WTC11 (cell line): ENCODE data around the gene RAMAC. TPM values are rescaled to one million over a fixed set of nuclear protein-coding genes. Genes with fewer than 3 reads are reported as not detected.

Source experiments
- ATAC-seq: fragments of 200-7000 bp; cut with Tn5 transposase; 2 replicates; pipeline ENCODE4 v1.10.0; 2021; ENCODE audit warnings: mild to moderate bottlenecking, moderate library complexity
- CTCF ChIA-PET: fragments of 300-600 bp; sonication (Branson Sonifier 250); formaldehyde crosslinking; loops from one replicate; lab custom pipeline; 2021; ENCODE audit warnings: antibody characterized with exemption; lab: Charles Lee
- POLR2A ChIA-PET: fragments of 350-600 bp; sonication (Branson Sonifier 250); formaldehyde crosslinking; loops from one replicate; lab custom pipeline; 2021; ENCODE audit warnings: antibody characterized with exemption; lab: Charles Lee
- DNase-seq: peaks from one replicate; pipeline ENCODE4 v3.0.0; 2021; ENCODE audit warnings: low spot score
- H3K27ac Mint-ChIP-seq: 2 replicates; pipeline ENCODE4 v1.8.0; 2021; ENCODE audit warnings: mixed read lengths
- H3K27me3 Mint-ChIP-seq: 2 replicates; pipeline ENCODE4 v1.8.0; 2021; ENCODE audit warnings: low read depth, mild to moderate bottlenecking, moderate library complexity, mixed read lengths
- H3K36me3 Mint-ChIP-seq: 2 replicates; pipeline ENCODE4 v1.8.0; 2021; ENCODE audit warnings: mixed read lengths
- H3K4me1 Mint-ChIP-seq: 2 replicates; pipeline ENCODE4 v1.8.0; 2022; ENCODE audit warnings: mixed read lengths
- H3K4me3 Mint-ChIP-seq: 2 replicates; pipeline ENCODE4 v1.8.0; 2021; ENCODE audit warnings: mild to moderate bottlenecking, moderate library complexity, mixed read lengths
- H3K9me3 Mint-ChIP-seq: 2 replicates; pipeline ENCODE4 v1.8.0; 2021; ENCODE audit warnings: mixed read lengths
- CDX4 ChIP-seq: fragments of 250-450 bp; sonication (Bioruptor Pico); IDR thresholded peaks from 2 replicates; pipeline ENCODE4 v1.9.0; 2021; ENCODE audit warnings: moderate library complexity, mild to moderate bottlenecking, inconsistent platforms, borderline replicate concordance
- FOXJ3 ChIP-seq: sonication (generic); formaldehyde crosslinking; IDR thresholded peaks from 2 replicates; pipeline ENCODE4 v1.9.0; 2021; ENCODE audit warnings: missing genetic modification reagents, mild to moderate bottlenecking, borderline replicate concordance
- GRHL2 ChIP-seq: fragments of 250-450 bp; sonication (Bioruptor Pico); IDR thresholded peaks from 2 replicates; pipeline ENCODE4 v1.8.0; 2022; ENCODE audit warnings: mild to moderate bottlenecking, moderate library complexity; ENCODE audit not compliant: insufficient replicate concordance, severe bottlenecking
- HMGA2 ChIP-seq: fragments of 250-450 bp; sonication (Bioruptor Pico); IDR thresholded peaks from 2 replicates; pipeline ENCODE4 v1.4.0; 2021; ENCODE audit warnings: mild to moderate bottlenecking, moderate library complexity
- KAT7 ChIP-seq: sonication (generic); formaldehyde crosslinking; IDR thresholded peaks from 2 replicates; pipeline ENCODE4 v1.8.1; 2023; ENCODE audit warnings: missing genetic modification reagents, mild to moderate bottlenecking, borderline replicate concordance
- OVOL2 ChIP-seq: fragments of 250-450 bp; sonication (Bioruptor Pico); IDR thresholded peaks from 2 replicates; pipeline ENCODE4 v1.9.0; 2021; ENCODE audit warnings: mild to moderate bottlenecking, borderline replicate concordance
- PRRX2 ChIP-seq: fragments of 250-450 bp; sonication (Bioruptor Pico); IDR thresholded peaks from 2 replicates; pipeline ENCODE4 v1.8.0; 2021; ENCODE audit warnings: mild to moderate bottlenecking
- RELA ChIP-seq: sonication (generic); formaldehyde crosslinking; IDR thresholded peaks from 2 replicates; pipeline ENCODE4 v1.8.1; 2022; ENCODE audit warnings: missing genetic modification reagents, mild to moderate bottlenecking, borderline replicate concordance
- RORB ChIP-seq: fragments of 250-450 bp; sonication (Bioruptor Pico); IDR thresholded peaks from 2 replicates; pipeline ENCODE4 v1.9.0; 2021; ENCODE audit warnings: mild to moderate bottlenecking
- SP1 ChIP-seq: sonication (generic); formaldehyde crosslinking; conservative IDR thresholded peaks from 2 replicates; pipeline ENCODE4 v1.8.1; 2022; ENCODE audit warnings: missing genetic modification reagents
- TEAD1 ChIP-seq: sonication (generic); formaldehyde crosslinking; IDR thresholded peaks from 2 replicates; pipeline ENCODE4 v1.8.0; 2022; ENCODE audit warnings: mild to moderate bottlenecking, missing genetic modification reagents
- USF2 ChIP-seq: sonication (generic); formaldehyde crosslinking; IDR thresholded peaks from 2 replicates; pipeline ENCODE4 v1.8.1; 2023; ENCODE audit warnings: mild to moderate bottlenecking, missing genetic modification reagents, moderate library complexity
- ZBTB21 ChIP-seq: sonication (generic); formaldehyde crosslinking; IDR thresholded peaks from 2 replicates; pipeline ENCODE4 v1.8.1; 2023; ENCODE audit warnings: mild to moderate bottlenecking, missing genetic modification reagents, borderline replicate concordance
- ZNF232 ChIP-seq: sonication (generic); formaldehyde crosslinking; IDR thresholded peaks from 2 replicates; pipeline ENCODE4 v1.8.0; 2022; ENCODE audit warnings: mild to moderate bottlenecking, missing genetic modification reagents
- ZNF317 ChIP-seq: sonication (generic); formaldehyde crosslinking; IDR thresholded peaks from 2 replicates; pipeline ENCODE4 v1.8.1; 2023; ENCODE audit warnings: low read depth, mild to moderate bottlenecking, moderate library complexity, missing genetic modification reagents, borderline replicate concordance
- ZNF416 ChIP-seq: fragments of 250-450 bp; sonication (Bioruptor Pico); IDR thresholded peaks from 2 replicates; pipeline ENCODE4 v1.9.0; 2021; ENCODE audit warnings: mild to moderate bottlenecking, inconsistent platforms
- ZNF425 ChIP-seq: fragments of 250-450 bp; sonication (Bioruptor Pico); conservative IDR thresholded peaks from 2 replicates; pipeline ENCODE4 v1.9.0; 2021; ENCODE audit warnings: mild to moderate bottlenecking
- ZSCAN18 ChIP-seq: fragments of 250-450 bp; sonication (Bioruptor Pico); IDR thresholded peaks from 2 replicates; pipeline ENCODE4 v2.1.2; 2022; ENCODE audit warnings: mild to moderate bottlenecking, moderate library complexity
- total RNA-seq: library from RNA; stranded (reverse); gene quantifications from 3 replicates; pipeline ENCODE4 v1.2.3, GENCODE V29; 2021
- TF ChIP-seq, protein P1 (sequence below): sonication (generic); formaldehyde crosslinking; IDR thresholded peaks from 2 replicates; pipeline ENCODE4 v1.8.0; 2022; ENCODE audit warnings: missing genetic modification reagents
- TF ChIP-seq, protein P2 (sequence below): sonication (generic); formaldehyde crosslinking; IDR thresholded peaks from 2 replicates; pipeline ENCODE4 v1.8.0; 2022; ENCODE audit warnings: mild to moderate bottlenecking, missing genetic modification reagents
- TF ChIP-seq, protein P3 (sequence below): sonication (generic); formaldehyde crosslinking; conservative IDR thresholded peaks from 2 replicates; pipeline ENCODE4 v1.8.1; 2023; ENCODE audit warnings: mild to moderate bottlenecking, low read depth, missing genetic modification reagents, moderate library complexity
- TF ChIP-seq, protein P4 (sequence below): sonication (generic); formaldehyde crosslinking; IDR thresholded peaks from 2 replicates; pipeline ENCODE4 v1.8.1; 2022; ENCODE audit warnings: mild to moderate bottlenecking, missing genetic modification reagents, moderate library complexity, borderline replicate concordance

The RAMAC gene
- total RNA-seq, 1 experiment from 2014 or later, result 26.6 TPM

- DNase-seq, result no peak
- H3K4me1 Mint-ChIP-seq, result peaks cover 8% of the 10 kb centered on the region
- no peaks in the 10 kb centered on the region for H3K9me3 Mint-ChIP-seq
- no peak for ATAC-seq
- peaks cover 9% of the 10 kb centered on the region for H3K27me3 Mint-ChIP-seq
- no peak overlapping the region for H3K27ac Mint-ChIP-seq
- TF ChIP-seq, protein P1, sequence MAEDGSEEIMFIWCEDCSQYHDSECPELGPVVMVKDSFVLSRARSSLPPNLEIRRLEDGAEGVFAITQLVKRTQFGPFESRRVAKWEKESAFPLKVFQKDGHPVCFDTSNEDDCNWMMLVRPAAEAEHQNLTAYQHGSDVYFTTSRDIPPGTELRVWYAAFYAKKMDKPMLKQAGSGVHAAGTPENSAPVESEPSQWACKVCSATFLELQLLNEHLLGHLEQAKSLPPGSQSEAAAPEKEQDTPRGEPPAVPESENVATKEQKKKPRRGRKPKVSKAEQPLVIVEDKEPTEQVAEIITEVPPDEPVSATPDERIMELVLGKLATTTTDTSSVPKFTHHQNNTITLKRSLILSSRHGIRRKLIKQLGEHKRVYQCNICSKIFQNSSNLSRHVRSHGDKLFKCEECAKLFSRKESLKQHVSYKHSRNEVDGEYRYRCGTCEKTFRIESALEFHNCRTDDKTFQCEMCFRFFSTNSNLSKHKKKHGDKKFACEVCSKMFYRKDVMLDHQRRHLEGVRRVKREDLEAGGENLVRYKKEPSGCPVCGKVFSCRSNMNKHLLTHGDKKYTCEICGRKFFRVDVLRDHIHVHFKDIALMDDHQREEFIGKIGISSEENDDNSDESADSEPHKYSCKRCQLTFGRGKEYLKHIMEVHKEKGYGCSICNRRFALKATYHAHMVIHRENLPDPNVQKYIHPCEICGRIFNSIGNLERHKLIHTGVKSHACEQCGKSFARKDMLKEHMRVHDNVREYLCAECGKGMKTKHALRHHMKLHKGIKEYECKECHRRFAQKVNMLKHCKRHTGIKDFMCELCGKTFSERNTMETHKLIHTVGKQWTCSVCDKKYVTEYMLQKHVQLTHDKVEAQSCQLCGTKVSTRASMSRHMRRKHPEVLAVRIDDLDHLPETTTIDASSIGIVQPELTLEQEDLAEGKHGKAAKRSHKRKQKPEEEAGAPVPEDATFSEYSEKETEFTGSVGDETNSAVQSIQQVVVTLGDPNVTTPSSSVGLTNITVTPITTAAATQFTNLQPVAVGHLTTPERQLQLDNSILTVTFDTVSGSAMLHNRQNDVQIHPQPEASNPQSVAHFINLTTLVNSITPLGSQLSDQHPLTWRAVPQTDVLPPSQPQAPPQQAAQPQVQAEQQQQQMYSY (CRISPR knock-in tag), result no peak
- no peak for TF ChIP-seq RELA (CRISPR knock-in tag)
- no peak for TF ChIP-seq ZNF232
- no peak for TF ChIP-seq ZBTB21 (CRISPR knock-in tag)
- TF ChIP-seq FOXJ3 (CRISPR knock-in tag), result no peak
- TF ChIP-seq RORB, result no peak
- H3K36me3 Mint-ChIP-seq, result no peaks in the 10 kb centered on the region
- H3K4me3 Mint-ChIP-seq, result no peak overlapping the region
- ChIA-PET CTCF (interaction anchor here (1.0 to 1.4 kb wide), 2 partner anchors 12 to 109 kb away, joined by 3 to 4 read pairs; no protein-coding TSS in a partner anchor), POLR2A (no interaction called here)
Observed at GRCh38 chr15:82958638-82959037, 27.4 kb upstream of the RAMAC start.

DNA sequence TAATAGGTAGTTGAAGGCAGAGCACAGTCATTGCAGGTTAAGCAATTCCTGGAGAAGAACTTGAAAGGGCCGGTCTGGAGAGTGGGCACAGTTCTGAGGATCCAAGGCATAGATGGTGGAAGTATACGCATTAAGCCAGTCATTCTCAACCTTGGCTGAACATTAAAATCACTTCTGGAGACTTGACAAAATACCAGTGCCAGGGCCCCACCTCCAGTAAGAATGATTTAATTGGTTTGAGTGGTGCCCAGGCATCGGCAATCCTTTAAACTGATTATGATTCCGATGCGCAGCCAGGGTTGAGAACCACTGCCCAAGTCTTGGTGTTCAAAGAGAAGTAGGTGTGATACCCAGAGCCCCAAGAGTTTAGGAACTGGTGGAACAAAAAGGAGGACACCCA, 26.6 kb upstream of the RAMAC start:
- DNase-seq (no peak), ATAC-seq (no peak)
- peaks cover 13% of the 10 kb centered on the region for H3K4me1 Mint-ChIP-seq
- ChIA-PET POLR2A (no interaction called here), CTCF (interaction anchor here (1.0 to 1.4 kb wide), 3 partner anchors 12 to 110 kb away, joined by 3 to 4 read pairs (median 4); no protein-coding TSS in a partner anchor)
- H3K27ac Mint-ChIP-seq, result no peak overlapping the region
- H3K27me3 Mint-ChIP-seq, result peaks cover 6% of the 10 kb centered on the region
- H3K4me3 Mint-ChIP-seq, result no peak overlapping the region
- H3K36me3 Mint-ChIP-seq, result no peaks in the 10 kb centered on the region
- no peaks in the 10 kb centered on the region for H3K9me3 Mint-ChIP-seq
- TF ChIP-seq USF2 (no peak), HMGA2 (no peak), KAT7 (CRISPR knock-in tag) (no peak), ZNF317 (CRISPR knock-in tag) (no peak), SP1 (no peak), ZNF416 (CRISPR knock-in tag) (no peak), GRHL2 (CRISPR knock-in tag) (no peak), ZNF425 (CRISPR knock-in tag) (no peak), CDX4 (CRISPR knock-in tag) (no peak), PRRX2 (CRISPR knock-in tag) (no peak), TEAD1 (CRISPR knock-in tag) (no peak), ZSCAN18 (CRISPR knock-in tag) (no peak), OVOL2 (no peak)
- TF ChIP-seq, protein P2, sequence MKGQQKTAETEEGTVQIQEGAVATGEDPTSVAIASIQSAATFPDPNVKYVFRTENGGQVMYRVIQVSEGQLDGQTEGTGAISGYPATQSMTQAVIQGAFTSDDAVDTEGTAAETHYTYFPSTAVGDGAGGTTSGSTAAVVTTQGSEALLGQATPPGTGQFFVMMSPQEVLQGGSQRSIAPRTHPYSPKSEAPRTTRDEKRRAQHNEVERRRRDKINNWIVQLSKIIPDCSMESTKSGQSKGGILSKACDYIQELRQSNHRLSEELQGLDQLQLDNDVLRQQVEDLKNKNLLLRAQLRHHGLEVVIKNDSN (CRISPR knock-in tag), result no peak
- TF ChIP-seq, protein P3, sequence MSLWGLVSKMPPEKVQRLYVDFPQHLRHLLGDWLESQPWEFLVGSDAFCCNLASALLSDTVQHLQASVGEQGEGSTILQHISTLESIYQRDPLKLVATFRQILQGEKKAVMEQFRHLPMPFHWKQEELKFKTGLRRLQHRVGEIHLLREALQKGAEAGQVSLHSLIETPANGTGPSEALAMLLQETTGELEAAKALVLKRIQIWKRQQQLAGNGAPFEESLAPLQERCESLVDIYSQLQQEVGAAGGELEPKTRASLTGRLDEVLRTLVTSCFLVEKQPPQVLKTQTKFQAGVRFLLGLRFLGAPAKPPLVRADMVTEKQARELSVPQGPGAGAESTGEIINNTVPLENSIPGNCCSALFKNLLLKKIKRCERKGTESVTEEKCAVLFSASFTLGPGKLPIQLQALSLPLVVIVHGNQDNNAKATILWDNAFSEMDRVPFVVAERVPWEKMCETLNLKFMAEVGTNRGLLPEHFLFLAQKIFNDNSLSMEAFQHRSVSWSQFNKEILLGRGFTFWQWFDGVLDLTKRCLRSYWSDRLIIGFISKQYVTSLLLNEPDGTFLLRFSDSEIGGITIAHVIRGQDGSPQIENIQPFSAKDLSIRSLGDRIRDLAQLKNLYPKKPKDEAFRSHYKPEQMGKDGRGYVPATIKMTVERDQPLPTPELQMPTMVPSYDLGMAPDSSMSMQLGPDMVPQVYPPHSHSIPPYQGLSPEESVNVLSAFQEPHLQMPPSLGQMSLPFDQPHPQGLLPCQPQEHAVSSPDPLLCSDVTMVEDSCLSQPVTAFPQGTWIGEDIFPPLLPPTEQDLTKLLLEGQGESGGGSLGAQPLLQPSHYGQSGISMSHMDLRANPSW (CRISPR knock-in tag), result no peak
- TF ChIP-seq, protein P4, sequence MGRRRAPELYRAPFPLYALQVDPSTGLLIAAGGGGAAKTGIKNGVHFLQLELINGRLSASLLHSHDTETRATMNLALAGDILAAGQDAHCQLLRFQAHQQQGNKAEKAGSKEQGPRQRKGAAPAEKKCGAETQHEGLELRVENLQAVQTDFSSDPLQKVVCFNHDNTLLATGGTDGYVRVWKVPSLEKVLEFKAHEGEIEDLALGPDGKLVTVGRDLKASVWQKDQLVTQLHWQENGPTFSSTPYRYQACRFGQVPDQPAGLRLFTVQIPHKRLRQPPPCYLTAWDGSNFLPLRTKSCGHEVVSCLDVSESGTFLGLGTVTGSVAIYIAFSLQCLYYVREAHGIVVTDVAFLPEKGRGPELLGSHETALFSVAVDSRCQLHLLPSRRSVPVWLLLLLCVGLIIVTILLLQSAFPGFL (CRISPR knock-in tag), result no peak
